Muscle of arm (tissue), 12 donors: ENCODE results near the gene EXD1. TPM values are rescaled to one million over a fixed set of nuclear protein-coding genes. Genes with fewer than 3 reads are reported as not detected.

Source experiments
- DNase-seq: peaks from one replicate; pipeline ENCODE4 v3.0.0-alpha.2; 2013
- polyA plus RNA-seq, 12 donors: library from polyadenylated mRNA; unstranded; fragments of 120-200 nt; gene quantifications; one replicate each; pipeline ENCODE4 v1.2.1, GENCODE V29; 2013; ENCODE audit not compliant: insufficient read length in 12 of 12

EXD1 gene
- polyA plus RNA-seq, 12 donors = not detected

DNA sequence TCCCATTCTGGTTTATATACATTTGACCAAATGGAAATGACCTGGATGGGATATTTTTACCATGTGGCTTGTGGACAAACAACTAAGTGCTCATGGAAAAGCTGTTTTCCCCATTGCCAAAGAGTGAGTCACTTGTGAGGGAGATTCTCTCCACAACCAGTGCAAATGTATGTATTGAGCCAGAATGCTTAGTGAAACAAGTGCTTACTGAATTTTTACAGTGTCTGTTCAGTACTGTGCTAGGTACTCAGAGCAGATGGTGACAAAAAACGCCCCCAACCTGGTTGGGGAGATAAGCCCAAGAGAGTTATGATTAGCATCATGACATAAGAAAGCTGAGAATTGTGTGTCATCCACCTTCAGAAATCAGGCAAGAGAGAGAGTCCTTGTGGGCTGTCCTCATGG lies 2.8 kb upstream of the EXD1 start:
- DNase-seq = peak; percentile 11

DNA sequence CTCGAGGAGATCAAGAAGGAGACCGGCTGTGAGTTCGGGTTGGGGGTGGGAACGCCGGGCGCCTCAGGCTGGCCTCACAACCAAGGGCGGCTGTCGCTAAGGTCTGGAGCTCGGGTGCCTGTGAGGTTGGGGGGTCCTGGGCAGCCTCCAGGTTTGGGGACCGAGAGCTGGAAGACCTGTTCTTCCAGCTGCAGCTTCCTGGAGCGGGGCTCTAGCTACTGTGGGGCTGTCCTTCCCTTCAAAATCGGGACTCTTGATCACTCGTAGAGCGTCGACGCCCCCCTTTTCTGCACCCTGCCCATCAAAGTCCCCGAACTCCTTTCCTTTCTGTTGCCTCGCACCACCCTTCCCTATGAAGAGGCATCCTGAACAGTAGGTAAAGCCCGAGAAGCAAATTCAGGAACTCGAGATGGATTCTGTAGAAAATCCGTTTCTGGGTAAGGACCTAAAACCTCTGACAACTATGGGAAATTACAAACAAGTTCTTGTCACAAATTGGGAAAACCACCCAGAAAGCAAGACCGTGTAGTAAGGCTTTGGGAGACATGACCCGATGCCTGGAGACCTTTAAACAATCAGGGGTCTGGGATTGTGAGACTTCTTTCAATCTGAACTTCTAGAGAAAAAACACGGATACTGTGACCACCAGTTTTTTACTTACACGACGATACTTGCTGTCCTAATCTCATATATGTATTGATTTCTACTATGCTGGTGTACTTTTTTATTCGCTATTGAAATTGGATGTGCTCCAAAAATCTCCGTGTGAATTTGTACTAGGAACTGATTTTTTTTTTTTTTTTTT lies 1.1 kb upstream of the EXD1 start:
- DNase-seq = no peak

DNA sequence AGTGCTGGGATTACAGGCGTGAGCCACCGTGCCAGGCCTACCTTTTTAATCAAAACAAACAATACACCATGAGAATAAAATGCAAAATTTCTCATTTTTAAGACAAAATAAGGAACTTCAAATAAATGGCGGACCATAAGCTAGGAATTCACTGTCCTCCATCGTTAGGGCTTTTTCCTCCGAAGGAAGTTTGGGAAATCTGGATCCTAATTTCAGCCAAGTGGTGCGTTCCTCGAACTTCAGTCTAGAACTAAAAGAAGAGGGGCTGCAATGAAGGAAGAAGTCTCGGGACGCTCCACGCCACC lies 260 bp downstream of the EXD1 start:
- DNase-seq = no peak

DNA sequence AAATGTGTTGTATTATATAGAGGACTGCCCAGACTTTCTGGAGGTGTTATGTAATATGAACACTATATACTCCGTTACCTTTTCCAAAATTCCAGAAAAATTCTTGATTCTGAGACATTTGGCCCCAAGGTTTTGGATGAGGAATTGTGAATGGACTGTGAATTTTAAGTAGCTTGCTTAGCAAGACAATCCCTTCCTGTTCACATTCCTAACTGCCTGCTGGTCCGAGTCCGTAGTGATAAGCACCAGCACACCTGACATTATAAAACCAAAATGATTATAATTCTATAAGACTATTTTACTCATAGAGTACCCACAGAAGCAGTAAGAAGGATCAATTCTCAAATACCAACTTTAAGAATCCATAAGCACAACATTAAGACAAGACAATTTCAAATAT lies 11.2 kb downstream of the EXD1 start:
- DNase-seq = no peak

DNA sequence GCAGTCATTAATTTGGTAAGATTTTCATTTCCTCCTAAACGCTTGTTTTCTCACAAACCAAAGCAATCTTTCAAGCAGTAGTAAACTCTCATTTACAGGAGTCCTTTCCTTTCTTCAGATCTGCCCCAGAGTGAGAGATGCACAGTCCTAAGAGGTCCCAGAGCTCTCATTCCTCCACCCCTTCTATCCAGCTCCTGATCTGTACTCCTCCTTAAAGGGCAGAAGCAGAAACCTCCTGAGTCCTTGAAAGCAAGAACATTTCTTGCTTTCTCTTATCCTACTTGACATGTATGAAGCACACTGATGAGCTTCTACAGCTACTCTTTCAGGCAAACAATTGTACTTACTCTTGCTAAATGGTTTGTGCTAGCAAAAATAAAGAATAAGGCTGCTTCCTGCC lies 11.7 kb downstream of the EXD1 start:
- DNase-seq = no peak

DNA sequence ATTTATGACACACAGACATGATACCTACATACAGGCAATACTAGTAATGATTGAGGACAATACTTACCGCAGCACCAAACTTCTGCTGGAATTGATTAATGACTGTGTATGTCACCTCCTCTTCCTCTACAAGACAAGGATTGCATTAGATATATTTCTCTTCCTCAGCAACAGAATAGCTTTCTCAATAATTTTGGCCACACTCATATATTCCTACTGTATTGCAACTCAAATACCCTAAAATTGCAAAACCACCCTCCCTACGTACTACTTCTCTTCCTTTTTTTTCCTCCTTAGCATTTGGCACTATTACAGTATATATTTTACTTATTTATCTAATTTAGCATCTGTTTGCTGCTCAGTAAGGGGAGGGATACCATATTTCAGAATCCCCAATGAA lies 14.8 kb downstream of the EXD1 start:
- DNase-seq = no peak

DNA sequence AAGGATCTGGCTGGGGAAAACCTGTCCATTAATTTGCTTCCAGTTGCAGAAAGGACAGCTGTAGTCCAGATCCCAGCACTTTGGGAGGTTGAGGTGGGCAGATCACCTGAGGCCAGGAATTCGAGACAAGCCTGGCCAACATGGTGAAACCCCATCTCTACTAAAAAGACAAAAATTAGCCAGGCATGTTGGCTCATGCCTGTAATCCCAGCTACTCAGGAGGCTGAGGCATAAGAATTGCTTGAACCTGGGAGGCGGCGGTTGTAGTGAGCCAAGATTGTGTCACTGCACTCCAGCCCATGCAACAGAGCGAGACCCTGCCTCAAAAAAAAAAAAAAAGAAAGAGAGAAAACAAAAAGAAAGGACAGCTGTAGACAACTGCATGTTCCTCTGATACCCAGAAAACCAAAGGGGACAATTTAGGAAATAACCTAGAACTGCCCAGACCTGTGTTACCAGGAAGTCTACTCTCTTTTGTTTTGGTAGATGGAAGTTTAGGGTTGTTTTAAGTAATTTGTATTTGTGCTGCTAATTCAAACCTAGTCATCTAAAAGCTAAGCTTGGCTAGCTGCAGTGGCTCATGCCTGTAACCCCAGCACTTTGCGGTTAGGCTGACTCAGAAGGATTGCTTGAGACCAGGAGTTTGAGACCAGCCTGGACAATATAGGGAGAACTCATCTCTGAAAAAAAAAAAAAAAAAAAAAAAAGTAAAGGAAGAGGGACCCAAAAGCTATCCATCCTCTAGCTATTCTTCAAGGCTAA lies 22.7 kb downstream of the EXD1 start:
- no peak for DNase-seq

DNA sequence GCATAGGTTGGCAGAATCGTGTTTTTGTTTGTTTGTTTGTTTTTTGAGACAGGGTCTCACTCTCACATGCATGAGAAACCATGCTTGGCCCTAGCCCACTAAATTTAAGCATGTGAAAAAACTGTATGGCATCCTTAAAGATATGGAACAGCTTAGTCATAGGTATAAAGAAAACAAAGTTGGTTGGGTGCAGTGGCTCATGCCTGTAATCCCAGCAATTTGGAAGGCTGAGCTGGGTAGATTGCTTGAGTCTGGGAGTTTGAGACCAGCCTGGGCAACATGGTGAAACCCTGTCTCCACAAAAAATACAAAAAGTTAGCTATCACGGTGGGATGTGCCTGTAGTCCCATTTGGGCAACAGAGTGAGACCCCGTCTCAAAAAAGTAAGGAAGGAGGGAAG lies 25.2 kb downstream of the EXD1 start:
- no peak for DNase-seq

DNA sequence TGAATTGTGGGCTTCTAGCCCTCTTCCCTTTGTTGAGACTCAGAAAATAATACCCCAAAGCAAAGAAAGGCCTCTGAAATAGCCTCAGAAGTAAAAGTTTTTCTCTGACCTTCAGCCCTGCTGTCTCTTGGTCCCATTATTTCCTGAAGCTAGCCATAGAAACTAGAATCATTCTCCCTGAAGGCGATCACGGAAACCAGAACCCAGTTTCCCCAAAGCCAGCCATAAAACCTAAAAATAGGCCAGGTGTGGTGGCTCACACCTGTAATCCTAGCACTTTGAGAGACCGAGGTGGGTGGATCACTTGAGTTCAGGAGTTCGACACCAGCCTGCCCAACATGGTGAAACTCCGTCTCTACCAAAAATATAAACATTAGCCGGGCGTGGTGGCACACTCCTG lies 27.2 kb downstream of the EXD1 start:
- no peak for DNase-seq

DNA sequence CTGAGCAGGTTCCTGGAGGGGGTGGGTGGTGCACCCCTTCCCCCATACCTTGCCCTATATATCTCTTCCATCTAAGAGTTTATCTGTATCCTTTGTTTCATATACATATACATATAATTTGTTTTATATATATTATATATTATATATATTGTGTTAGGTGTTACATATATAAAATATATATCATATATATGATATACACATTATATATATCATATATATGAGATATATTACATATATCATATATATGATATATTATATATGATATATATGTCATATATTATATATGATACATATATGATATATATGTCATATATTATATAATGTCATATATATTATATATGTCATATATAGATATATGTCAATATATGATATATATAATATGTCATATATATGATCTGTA lies 31.1 kb downstream of the EXD1 start:
- DNase-seq = no peak

DNA sequence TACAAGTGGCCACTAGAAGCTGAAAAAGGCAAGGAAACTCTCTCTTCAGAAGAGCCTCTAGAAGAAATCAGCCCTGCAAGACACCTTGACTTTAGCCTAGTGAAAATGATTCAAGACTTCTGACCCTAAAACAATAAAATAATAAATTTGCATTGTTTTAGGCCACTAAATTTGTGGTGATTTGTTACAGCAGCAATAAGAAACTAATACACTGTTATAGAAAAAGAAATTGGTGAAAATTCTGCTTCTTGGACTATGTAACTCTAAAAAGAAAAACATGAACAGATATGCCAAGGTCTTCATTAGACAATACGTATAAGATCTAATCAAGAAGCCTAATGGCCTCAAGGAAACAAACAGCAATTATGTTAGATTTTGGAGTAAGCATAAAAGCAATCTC lies 36.1 kb downstream of the EXD1 start:
- DNase-seq = no peak

DNA sequence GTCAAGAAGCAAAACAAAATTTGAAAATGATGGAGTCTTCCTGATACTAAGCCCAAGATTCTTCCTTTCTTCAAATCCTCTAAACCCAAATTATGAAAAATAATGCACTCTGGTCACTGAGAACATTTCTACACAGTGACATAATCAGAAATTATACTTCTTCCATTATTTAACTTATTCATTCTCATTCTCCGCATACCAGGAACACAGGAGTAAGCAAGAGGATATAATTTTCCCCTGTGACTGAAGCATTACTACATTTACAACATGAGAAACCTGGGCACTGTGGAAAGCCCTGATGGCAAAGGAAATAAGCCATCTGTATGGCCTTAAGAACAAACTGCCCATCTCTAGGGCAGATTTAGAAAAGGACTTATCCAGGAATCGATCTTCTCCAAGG lies 47.0 kb downstream of the EXD1 start:
- DNase-seq = no peak

DNA sequence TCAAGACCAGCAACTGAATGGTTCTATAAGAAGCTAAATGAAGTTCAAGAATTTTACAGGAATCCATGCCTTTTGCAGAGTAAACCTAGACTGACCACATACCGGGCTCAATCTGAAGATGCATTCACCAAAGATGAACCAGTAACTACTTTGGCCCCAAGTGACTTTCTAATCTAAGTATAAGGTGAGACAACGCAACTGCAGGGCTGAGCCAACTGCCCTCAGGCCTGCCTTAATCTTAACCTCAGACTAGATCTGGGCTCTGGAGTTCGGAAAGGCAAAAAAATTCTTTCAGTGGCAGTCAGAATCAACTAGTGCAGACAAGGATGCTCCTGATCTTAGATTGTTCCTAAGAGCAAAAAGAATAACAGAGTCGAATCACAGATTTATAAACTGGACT lies 48.3 kb downstream of the EXD1 start:
- DNase-seq = no peak

DNA sequence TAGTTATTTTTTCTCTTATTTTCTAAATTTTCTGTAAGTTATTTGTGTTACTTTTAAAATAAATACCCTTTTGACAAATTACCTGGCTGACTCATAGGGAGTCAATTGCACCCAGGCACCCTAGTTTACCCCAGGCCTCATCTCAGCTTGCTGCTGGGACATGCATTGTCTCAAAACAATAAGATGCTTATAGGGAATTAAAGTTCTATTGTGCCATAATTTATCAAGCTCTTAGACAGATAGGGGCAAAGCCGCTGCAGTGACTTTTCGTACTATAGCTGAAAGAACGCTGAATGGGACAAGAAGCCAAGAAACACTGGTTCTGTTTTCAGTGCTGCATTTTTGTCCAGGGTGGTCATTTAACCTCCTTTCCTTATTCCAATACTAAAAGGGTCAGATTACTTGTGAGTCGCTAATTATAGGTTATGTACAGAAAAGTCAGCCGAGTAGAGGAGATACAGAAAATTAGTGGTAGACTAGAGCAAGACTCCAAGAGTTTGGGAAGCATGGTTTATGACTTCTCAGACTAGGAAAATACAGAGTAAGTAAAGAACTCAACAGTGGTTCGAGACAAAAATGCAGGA lies 50.3 kb downstream of the EXD1 start:
- no peak for DNase-seq

DNA sequence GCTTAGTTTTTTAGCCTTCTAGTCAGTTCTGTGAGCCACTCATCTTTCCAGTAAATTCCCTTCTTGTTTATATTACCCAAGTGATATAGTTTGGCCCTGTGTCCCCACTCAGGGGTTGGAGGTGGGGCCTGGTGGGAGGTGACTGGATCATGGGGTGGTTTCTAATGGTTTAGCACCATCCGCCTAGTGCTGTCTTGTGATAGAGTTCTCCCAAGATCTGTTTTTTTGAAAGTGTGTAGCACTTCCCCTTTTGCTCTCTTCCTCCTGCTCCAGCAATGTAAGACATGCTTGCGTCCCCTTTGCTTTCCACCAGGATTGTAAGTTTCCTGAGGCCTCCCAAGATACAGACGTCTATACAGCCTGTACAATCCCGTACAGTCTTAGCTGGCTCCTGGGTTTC lies 60.8 kb downstream of the EXD1 start:
- DNase-seq = no peak

DNA sequence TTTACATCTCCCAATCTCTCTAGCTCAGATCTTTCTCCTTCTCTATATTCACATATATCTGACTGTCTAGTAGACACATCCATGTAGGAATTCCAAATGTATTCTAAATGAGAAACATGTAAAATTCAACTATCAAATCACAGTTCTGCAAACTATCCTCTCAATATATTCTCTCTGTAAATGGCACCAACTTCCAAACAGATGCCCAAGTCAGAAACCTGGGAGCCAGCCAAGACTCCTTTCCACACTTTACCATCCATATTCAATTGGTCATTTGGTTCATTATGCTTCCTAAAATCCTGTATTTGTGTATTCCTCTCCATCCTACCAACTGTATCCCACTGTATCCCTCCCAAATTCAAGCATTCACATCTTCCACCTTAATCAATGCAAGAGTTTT lies 61.5 kb downstream of the EXD1 start:
- DNase-seq = no peak

DNA sequence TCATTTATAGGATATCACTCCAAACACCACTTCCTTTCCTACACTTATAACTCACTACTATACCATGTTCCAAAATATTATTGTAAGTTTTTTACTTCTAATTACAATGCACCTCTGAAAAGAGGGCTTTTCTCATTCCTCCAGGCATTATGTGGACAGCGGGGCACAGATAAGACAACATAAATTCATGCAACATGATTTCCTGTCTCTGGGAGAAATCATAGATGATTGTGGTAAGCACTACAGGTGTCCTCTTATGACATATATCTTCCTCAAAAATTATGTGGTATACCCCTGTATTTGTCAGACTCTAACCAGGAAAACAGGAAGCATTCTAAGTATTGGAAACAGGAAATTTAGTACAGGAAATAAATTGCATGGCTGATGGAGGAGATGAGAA lies 68.8 kb downstream of the EXD1 start:
- DNase-seq = no peak

DNA sequence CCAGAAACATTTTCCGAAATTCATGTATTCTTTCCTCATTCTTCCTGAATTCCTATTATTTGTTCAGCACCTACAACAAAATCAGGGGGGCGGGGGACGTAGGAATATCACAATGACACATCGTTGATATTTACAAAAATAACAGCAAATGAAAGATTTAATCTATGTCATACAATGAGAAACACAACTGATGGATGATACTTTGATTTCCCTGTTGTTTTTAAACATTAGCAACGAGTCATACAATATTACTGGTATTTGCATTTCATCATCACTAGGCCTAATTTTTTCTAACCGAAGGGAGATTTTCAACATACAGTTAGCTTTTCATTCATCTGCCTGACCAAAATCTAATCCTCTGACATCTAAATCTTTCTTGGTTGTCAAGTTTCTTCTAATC lies 69.2 kb downstream of the EXD1 start:
- DNase-seq = no peak

DNA sequence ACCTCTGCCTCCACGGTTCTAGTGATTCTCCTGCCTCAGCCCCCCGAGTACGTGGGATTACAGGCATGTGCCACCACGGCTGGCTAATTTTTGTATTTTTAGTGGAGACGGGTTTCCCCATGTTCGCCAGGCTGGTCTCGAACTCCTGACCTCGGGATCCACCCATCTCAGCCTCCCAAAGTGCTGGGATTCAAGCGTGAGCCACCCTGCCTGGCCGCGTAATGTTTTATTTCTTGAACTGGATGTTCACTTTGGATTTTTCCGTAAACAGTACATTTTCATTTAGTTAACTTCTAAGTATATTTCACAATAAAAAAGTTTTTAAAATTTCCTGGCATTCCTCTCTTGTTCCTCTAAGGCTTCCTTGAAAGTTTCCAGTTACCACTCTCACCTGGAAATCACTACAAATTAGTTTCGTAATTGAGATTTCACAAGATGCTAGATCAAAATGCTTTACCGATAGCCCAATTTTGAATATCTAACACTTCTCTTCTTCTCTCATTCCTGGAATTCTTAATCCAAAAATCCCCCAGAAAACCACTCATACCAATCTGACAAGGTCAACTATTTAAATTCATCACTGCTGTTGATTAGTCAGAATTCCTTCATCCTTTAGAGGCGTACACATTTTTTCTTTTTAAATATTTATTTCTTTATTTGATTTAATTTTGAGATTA lies 69.8 kb downstream of the EXD1 start:
- DNase-seq = no peak

DNA sequence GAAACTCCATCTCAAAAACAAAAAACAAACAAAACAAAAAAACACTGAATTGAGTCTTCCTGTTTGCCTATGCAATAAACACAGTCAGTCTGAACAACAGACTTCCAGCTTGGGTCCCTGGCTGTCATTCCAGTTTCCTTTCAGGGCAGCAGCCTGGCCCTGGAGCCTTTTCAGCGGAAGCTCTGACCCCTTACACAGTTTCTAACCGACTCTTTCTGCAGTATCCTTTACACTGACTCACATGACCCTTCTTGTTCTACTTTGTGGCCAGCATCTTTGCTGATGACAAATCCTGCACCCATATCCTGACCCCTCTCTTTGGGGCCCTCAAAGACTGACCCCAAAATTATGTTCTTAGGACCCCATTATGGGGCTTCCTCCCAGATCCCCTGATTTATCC lies 76.1 kb downstream of the EXD1 start:
- DNase-seq = no peak

DNA sequence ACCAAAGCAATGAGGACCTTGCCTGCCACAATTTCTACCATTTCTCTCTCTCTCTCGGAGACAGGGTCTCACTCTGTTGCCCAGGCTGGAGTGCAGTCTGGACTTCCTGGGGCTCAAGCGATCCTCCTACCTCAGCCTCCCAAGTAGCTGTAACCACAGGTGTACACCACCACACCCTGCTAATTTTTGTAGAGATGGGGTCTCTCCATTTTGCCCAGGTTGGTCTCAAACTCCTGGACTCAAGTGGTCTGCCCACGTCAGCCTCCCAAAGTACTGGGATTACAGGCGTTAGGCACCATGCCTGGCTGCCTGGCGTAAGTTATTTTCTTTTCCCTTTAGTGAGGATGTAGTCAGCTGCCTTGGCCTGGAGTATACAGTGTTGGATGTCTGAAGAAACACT lies 76.8 kb downstream of the EXD1 start:
- DNase-seq = no peak

DNA sequence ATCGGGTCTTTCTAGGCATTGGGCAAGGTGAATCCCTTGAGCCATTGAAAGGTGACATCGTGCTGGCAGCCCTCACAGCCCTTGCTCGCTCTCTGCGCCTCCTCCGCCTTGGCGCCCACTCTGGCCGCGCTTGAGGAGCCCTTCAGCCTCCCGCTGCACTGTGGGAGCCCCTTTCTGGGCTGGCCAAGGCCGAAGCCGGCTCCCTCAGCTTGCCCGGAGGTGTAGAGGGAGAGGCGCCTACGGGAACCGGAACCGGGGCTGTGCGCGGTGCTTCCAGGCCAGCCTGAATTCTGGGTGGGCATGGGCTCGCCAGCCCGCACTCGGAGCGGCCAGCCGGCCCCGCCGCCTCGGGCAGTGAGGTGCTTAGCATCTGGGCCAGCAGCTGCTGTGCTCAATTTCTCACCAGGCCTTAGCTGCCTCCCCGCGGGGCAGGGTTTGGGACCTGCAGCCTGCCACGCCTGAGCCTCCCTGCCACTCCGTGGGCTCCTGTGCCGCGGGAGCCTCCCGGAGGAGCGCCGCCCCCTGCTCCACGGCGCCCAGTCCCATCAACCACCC lies 79.0 kb downstream of the EXD1 start:
- no peak for DNase-seq

DNA sequence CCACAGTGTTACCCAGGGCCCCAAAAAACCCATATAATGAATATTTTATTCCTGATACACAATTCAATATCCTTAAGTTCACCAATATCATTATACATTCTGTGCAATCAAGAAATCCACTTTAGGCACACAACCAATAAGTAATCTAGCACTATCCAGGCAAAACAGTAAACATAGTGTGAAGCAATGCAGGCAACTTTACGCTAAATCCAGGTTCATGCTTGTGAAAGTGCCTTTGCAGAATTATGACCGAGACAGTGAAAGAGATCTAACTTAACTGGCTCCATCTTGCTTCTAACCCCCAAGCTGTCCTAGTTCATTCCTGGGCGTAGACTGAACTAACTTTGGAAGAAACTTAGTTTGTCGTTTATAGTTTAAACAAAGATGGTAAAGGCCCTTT lies 80.3 kb downstream of the EXD1 start:
- DNase-seq = no peak
